Astrocyte (in vitro differentiated cells and primary cell): Measurements from ENCODE around the gene ZKSCAN7.

ENCODE experiments used
- EZH2 ChIP-seq: IDR thresholded peaks from 2 replicates; pipeline ENCODE4 v1.6.1; 2012; ENCODE audit warnings: mild to moderate bottlenecking, low read length, inconsistent platforms; ENCODE audit not compliant: insufficient read depth
- TF ChIP-seq, protein P1 (sequence below): IDR thresholded peaks from 2 replicates; pipeline ENCODE4 v1.5.1; 2011; ENCODE audit warnings: low read depth, mild to moderate bottlenecking, inconsistent platforms, low read length, moderate library complexity; ENCODE audit not compliant: insufficient read depth

DNA sequence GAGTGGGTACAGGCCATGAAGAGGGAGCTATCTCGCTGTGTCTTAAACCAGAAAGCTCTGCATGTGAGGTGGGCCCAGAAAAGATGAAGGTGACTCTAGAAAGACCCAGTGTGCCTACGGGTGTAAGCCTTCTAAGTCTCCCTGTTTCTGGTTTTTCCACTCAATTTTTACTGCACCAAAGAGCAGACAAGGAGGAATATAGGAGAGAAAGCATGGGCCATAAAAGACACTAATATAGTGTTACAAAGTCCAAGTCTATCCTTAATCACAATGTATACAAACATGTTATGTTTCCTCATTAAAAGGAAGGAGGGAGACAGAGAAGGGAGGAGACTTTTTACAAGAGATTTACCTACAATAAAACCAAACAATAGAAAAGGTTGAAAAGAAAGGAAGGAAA, 24.1 kb upstream of the ZKSCAN7 start:
- TF ChIP-seq, protein P1, sequence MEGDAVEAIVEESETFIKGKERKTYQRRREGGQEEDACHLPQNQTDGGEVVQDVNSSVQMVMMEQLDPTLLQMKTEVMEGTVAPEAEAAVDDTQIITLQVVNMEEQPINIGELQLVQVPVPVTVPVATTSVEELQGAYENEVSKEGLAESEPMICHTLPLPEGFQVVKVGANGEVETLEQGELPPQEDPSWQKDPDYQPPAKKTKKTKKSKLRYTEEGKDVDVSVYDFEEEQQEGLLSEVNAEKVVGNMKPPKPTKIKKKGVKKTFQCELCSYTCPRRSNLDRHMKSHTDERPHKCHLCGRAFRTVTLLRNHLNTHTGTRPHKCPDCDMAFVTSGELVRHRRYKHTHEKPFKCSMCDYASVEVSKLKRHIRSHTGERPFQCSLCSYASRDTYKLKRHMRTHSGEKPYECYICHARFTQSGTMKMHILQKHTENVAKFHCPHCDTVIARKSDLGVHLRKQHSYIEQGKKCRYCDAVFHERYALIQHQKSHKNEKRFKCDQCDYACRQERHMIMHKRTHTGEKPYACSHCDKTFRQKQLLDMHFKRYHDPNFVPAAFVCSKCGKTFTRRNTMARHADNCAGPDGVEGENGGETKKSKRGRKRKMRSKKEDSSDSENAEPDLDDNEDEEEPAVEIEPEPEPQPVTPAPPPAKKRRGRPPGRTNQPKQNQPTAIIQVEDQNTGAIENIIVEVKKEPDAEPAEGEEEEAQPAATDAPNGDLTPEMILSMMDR: no peak
- no peak for TF ChIP-seq EZH2
